IMR-90 (cell line): ENCODE measurements around the gene HSPB7. TPM values are rescaled to one million over a fixed set of nuclear protein-coding genes. Genes with fewer than 3 reads are reported as not detected.

ENCODE experiments used
- ATAC-seq: fragments of 200-7000 bp; cut with Tn5 transposase; 2 replicates; pipeline ENCODE4 v1.9.1; 2020; ENCODE audit warnings: low read depth, mild to moderate bottlenecking, moderate library complexity
- BruUV-seq: library from RNA; stranded (reverse); fragments of 400-500 nt; replicated peaks from 2 replicates; lab custom pipeline; 2021; lab: Mats Ljungman, UMichigan
- CTCF ChIA-PET: fragments of 300-600 bp; formaldehyde crosslinking; extraction: SDS; loops from one replicate; lab custom pipeline; 2021; ENCODE audit warnings: antibody characterized with exemption; lab: Yijun Ruan, JAX
- POLR2A ChIA-PET: fragments of 300-600 bp; sonication (Branson Sonifier 250); formaldehyde crosslinking; loops from one replicate; lab custom pipeline; 2022; ENCODE audit warnings: antibody characterized with exemption; ENCODE audit not compliant: unreplicated experiment; lab: Charles Lee
- DNase-seq: peaks from one replicate; pipeline ENCODE4 v3.0.0; 2013
- H2AFZ ChIP-seq: replicated peaks from 2 replicates; pipeline ENCODE3; 2013; ENCODE audit warnings: low read length, mild to moderate bottlenecking; ENCODE audit not compliant: poor library complexity
- H2AK5ac ChIP-seq: 2 replicates; pipeline ENCODE4 v1.6.1; 2013; ENCODE audit warnings: low read depth, low read length, inconsistent platforms
- H2AK9ac ChIP-seq: replicated peaks from 2 replicates; pipeline ENCODE3; 2013; ENCODE audit warnings: mild to moderate bottlenecking, low read depth, low read length, moderate library complexity; ENCODE audit not compliant: poor library complexity
- H2BK120ac ChIP-seq: 2 replicates; pipeline ENCODE4 v1.6.1; 2013; ENCODE audit warnings: low read depth, low read length, inconsistent platforms
- H2BK15ac ChIP-seq: 3 replicates; pipeline ENCODE4 v1.6.1; 2013; ENCODE audit warnings: low read depth, low read length, inconsistent platforms
- H2BK20ac ChIP-seq: 2 replicates; pipeline ENCODE4 v1.6.1; 2013; ENCODE audit warnings: low read depth, mild to moderate bottlenecking, inconsistent platforms, low read length, moderate library complexity
- H2BK5ac ChIP-seq: 2 replicates; pipeline ENCODE4 v1.6.1; 2013; ENCODE audit warnings: mild to moderate bottlenecking, low read depth, low read length, inconsistent platforms; ENCODE audit not compliant: poor library complexity, severe bottlenecking
- H3K14ac ChIP-seq: replicated peaks from 2 replicates; pipeline ENCODE4 v1.6.1; 2013; ENCODE audit warnings: low read depth, low read length, inconsistent platforms
- H3K18ac ChIP-seq: 2 replicates; pipeline ENCODE4 v1.6.1; 2013; ENCODE audit warnings: low read depth, low read length, control low read depth
- H3K23ac ChIP-seq: 2 replicates; pipeline ENCODE4 v1.6.1; 2013; ENCODE audit warnings: low read depth, low read length, inconsistent platforms
- H3K27ac ChIP-seq: 2 replicates; pipeline ENCODE4 v1.5.1; 2013; ENCODE audit warnings: mild to moderate bottlenecking, control low read depth, low read length; ENCODE audit not compliant: insufficient read depth
- H3K27me3 ChIP-seq: 2 replicates; pipeline ENCODE4 v1.6.1; 2013; ENCODE audit warnings: low read length; ENCODE audit not compliant: control insufficient read depth, insufficient read depth
- H3K36me3 ChIP-seq: 2 replicates; pipeline ENCODE4 v1.6.1; 2013; ENCODE audit warnings: low read length, mixed read lengths; ENCODE audit not compliant: control insufficient read depth, insufficient read depth
- H3K4ac ChIP-seq: 2 replicates; pipeline ENCODE4 v1.6.1; 2013; ENCODE audit warnings: low read depth, low read length, inconsistent platforms
- H3K4me1 ChIP-seq: 2 replicates; pipeline ENCODE4 v1.6.1; 2013; ENCODE audit warnings: low read length, mixed read lengths; ENCODE audit not compliant: control insufficient read depth, insufficient read depth
- H3K4me2 ChIP-seq: 2 replicates; pipeline ENCODE4 v1.6.1; 2013; ENCODE audit warnings: low read depth, mild to moderate bottlenecking, control low read depth, low read length, moderate library complexity
- H3K4me3 ChIP-seq: 2 replicates; pipeline ENCODE4 v1.5.1; 2013; ENCODE audit warnings: low read depth, mild to moderate bottlenecking, control low read depth, low read length, moderate library complexity; ENCODE audit not compliant: insufficient read depth
- H3K56ac ChIP-seq: 2 replicates; pipeline ENCODE4 v1.6.1; 2013; ENCODE audit warnings: low read length, inconsistent platforms; ENCODE audit not compliant: insufficient read depth; ENCODE audit errors: extremely low read depth
- H3K79me1 ChIP-seq, 2 experiments: 2 replicates each; pipeline ENCODE4 v1.6.1; 2013; ENCODE audit warnings: low read length in 2 of 2, inconsistent platforms in 1 of 2, low read depth in 1 of 2
- H3K9ac ChIP-seq: 2 replicates; pipeline ENCODE4 v1.6.1; 2013; ENCODE audit warnings: low read depth, low read length, control low read depth
- H3K9me1 ChIP-seq: 2 replicates; pipeline ENCODE4 v1.6.1; 2013; ENCODE audit warnings: low read length, inconsistent platforms; ENCODE audit not compliant: insufficient read depth
- H3K9me3 ChIP-seq: 2 replicates; pipeline ENCODE4 v1.6.1; 2013; ENCODE audit warnings: low read length; ENCODE audit not compliant: control insufficient read depth, insufficient read depth
- H4K20me1 ChIP-seq: 2 replicates; pipeline ENCODE4 v1.6.1; 2013; ENCODE audit warnings: low read length, inconsistent platforms; ENCODE audit not compliant: insufficient read depth
- H4K5ac ChIP-seq: 2 replicates; pipeline ENCODE4 v1.6.1; 2013; ENCODE audit warnings: mild to moderate bottlenecking, low read depth, low read length, control low read depth
- H4K8ac ChIP-seq, 2 experiments: 2 replicates each; pipeline ENCODE4 v1.6.1; 2013; ENCODE audit warnings: low read depth in 2 of 2, low read length in 2 of 2, control low read depth in 1 of 2, inconsistent platforms in 1 of 2
- H4K91ac ChIP-seq: 2 replicates; pipeline ENCODE4 v1.6.1; 2013; ENCODE audit warnings: low read depth, low read length, inconsistent platforms; ENCODE audit not compliant: insufficient read depth
- BHLHE40 ChIP-seq: fragments of 150-350 bp; IDR thresholded peaks from 2 replicates; pipeline ENCODE4 v1.6.1; 2016; ENCODE audit warnings: mild to moderate bottlenecking, low read depth, low read length
- CTCF ChIP-seq: conservative IDR thresholded peaks from 2 replicates; pipeline ENCODE4 v1.5.1; 2012; ENCODE audit warnings: mild to moderate bottlenecking, low read depth, low read length, improper control_type of control experiment
- FOS ChIP-seq: fragments of 150-350 bp; IDR thresholded peaks from 2 replicates; pipeline ENCODE4 v1.6.1; 2016; ENCODE audit warnings: low read depth, low read length
- MAFK ChIP-seq: IDR thresholded peaks from 2 replicates; pipeline ENCODE4 v1.6.1; 2012; ENCODE audit warnings: low read depth, low read length, improper control_type of control experiment
- MXI1 ChIP-seq: IDR thresholded peaks from 2 replicates; pipeline ENCODE4 v1.6.1; 2012; ENCODE audit warnings: low read depth, mild to moderate bottlenecking, low read length, moderate library complexity, borderline replicate concordance
- NFE2L2 ChIP-seq: fragments of 150-350 bp; IDR thresholded peaks from 2 replicates; pipeline ENCODE4 v1.6.1; 2016; ENCODE audit warnings: low read depth, mild to moderate bottlenecking, low read length
- RAD21 ChIP-seq: IDR thresholded peaks from 2 replicates; pipeline ENCODE4 v1.6.1; 2012; ENCODE audit warnings: low read length, improper control_type of control experiment
- RCOR1 ChIP-seq: IDR thresholded peaks from 2 replicates; pipeline ENCODE4 v1.6.1; 2012; ENCODE audit warnings: mild to moderate bottlenecking, low read length, improper control_type of control experiment; ENCODE audit not compliant: insufficient replicate concordance
- RFX5 ChIP-seq: IDR thresholded peaks from 2 replicates; pipeline ENCODE4 v1.8.0; 2012; ENCODE audit warnings: low read depth, mild to moderate bottlenecking, low read length, moderate library complexity
- USF2 ChIP-seq: fragments of 150-350 bp; IDR thresholded peaks from 2 replicates; pipeline ENCODE4 v1.6.1; 2017; ENCODE audit warnings: mild to moderate bottlenecking, antibody characterized with exemption, low read length, low read depth
- WGBS, 2 experiments: methylation state at CpG; one replicate each; pipeline versions ENCODE4 v1.1.5 to v1.1.7; 2013; ENCODE audit warnings: missing lambda C conversion rate in 2 of 2; ENCODE audit not compliant: insufficient read length in 1 of 2; ENCODE audit errors: extremely low coverage in 2 of 2; 5-methylcytosine and 5-hydroxymethylcytosine counted together
- dilution Hi-C: fragments of 300-500 bp; cut with HindIII; formaldehyde crosslinking; loops from one replicate; pipeline ENCODE4 v1.14.3; 2018; ENCODE audit warnings: low sequenced_read_pairs; ENCODE audit not compliant: unreplicated experiment
- in situ Hi-C: fragments of 300-500 bp; cut with MboI; formaldehyde crosslinking; loops from 3 replicates; pipeline ENCODE4 v1.14.3; 2019; ENCODE audit warnings: low sequenced_read_pairs, inconsistent platforms, mixed read lengths
- intact Hi-C: fragments of 100-400 bp; cut with micrococcal nuclease; formaldehyde crosslinking; loops from 2 replicates; pipeline ENCODE4 v1.10.0; 2022
- polyA plus RNA-seq, 3 experiments: library from polyadenylated mRNA; depleted of rRNA; stranded (reverse); fragments of >200 nt; gene quantifications; 2 replicates each; pipeline ENCODE4 v1.2.3, GENCODE V29; 2012; ENCODE audit warnings: low replicate concordance in 1 of 3
- total RNA-seq: library from RNA; depleted of rRNA; stranded (reverse); fragments of >200 nt; gene quantifications from 2 replicates; pipeline ENCODE4 v1.2.3, GENCODE V29; 2012

Gene HSPB7
- total and polyA plus RNA-seq, 2 of the 4 experiments (the other 2 are of a cell fraction), result 0.54 to 3.0 TPM

- H2BK5ac ChIP-seq, result no peak overlapping the region
- H3K14ac ChIP-seq, result no peak overlapping the region
- 100% methylated on average over 1 of the region's 11 CpGs; no CpG with 5 or more reads in 1 of the 2 experiments for WGBS, 2 experiments
- no peak overlapping the region for H3K23ac ChIP-seq
- no peaks in the 10 kb centered on the region for H3K79me1 ChIP-seq
- peak overlapping the region; percentile 61; the same call in 1 of the 2 replicates for H4K91ac ChIP-seq
- H4K5ac ChIP-seq, result no peak overlapping the region
- H3K4me2 ChIP-seq, result no peak overlapping the region
- peak overlapping the region; percentile 86 for H2AK9ac ChIP-seq
- peak overlapping the region; percentile 87 for H2AFZ ChIP-seq
- no peaks in the 10 kb centered on the region for H3K27me3 ChIP-seq
- intact Hi-C loops, result no loop called here
- ChIA-PET POLR2A (no interaction called here), CTCF (no interaction called here)
- BruUV-seq, result no TSS peak
- no peaks in the 10 kb centered on the region; the same call in 1 of the 2 replicates for H3K9me1 ChIP-seq
- in situ Hi-C loops, result no loop called here
- ATAC-seq (no peak), DNase-seq (no peak)
- H3K9ac ChIP-seq, result no peak overlapping the region
- H2BK20ac ChIP-seq, result 0 out of 2 replicates have a peak overlapping the region, but pooled peaks have one; percentile 61
- no peak overlapping the region for H3K18ac ChIP-seq
- H4K8ac ChIP-seq, result peak overlapping the region in 1 of 2 experiments; percentile 78; a peak in 1 of 4 replicates
- H4K20me1 ChIP-seq, result 0 out of 2 replicates have a peak, but pooled peaks cover 4% of the 10 kb centered on the region
- H3K36me3 ChIP-seq, result no peaks in the 10 kb centered on the region
- TF ChIP-seq RFX5, result no peak
- TF ChIP-seq CTCF, result no peak
- TF ChIP-seq USF2, result no peak
- no peak for TF ChIP-seq NFE2L2
- no peak for TF ChIP-seq BHLHE40
- TF ChIP-seq MAFK, result no peak
- TF ChIP-seq MXI1, result no peak
- TF ChIP-seq RCOR1, result no peak
- no peak for TF ChIP-seq RAD21
- TF ChIP-seq FOS, result no peak
- no peak overlapping the region for H3K56ac ChIP-seq
- H2BK120ac ChIP-seq, result peak overlapping the region; percentile 69
- no peak overlapping the region for H3K4me3 ChIP-seq
- no peak overlapping the region for H3K27ac ChIP-seq
- no peaks in the 10 kb centered on the region for H3K9me3 ChIP-seq
- peak overlapping the region; percentile 79 for H2AK5ac ChIP-seq
- dilution Hi-C loops, result no loop called here
- peaks cover 9% of the 10 kb centered on the region for H3K4me1 ChIP-seq
- peak overlapping the region; percentile 59; the same call in 1 of the 3 replicates for H2BK15ac ChIP-seq
- peak overlapping the region; percentile 80; the same call in 1 of the 2 replicates for H3K4ac ChIP-seq
These were observed 5.8 kb downstream of the HSPB7 start for GRCh38 chr1:16011936-16012589.
